GM12801 (cell line): Measurements from ENCODE around the gene LPAR3.

Experiments used
- TF ChIP-seq, protein P1 (sequence below): IDR thresholded peaks from one replicate; pipeline ENCODE4 v1.5.1; 2011; ENCODE audit warnings: control low read depth; ENCODE audit not compliant: insufficient read length; ENCODE audit errors: extremely low read depth

LPAR3 gene

DNA sequence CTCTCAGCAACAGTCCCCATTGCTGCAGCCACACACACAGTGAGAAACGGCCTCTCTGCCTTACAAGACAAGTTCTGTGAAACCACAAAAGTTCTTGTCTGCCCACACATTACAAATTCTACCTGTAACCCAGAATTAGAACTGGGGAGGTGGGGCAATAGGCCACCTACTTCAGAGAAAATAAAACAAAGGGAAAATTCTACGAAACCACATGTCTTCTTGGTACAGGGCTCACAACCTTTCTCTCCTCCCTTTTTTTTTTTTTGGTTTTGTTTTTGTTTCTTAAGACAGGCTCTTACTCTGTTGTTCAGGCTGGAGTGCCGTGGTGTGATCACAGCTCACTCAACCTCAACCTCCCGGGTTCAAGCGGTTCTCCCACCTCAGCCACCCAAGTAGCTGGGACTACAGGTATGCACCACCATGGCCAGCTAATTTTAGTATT, 30.2 kb downstream of the LPAR3 start:
- TF ChIP-seq, protein P1, sequence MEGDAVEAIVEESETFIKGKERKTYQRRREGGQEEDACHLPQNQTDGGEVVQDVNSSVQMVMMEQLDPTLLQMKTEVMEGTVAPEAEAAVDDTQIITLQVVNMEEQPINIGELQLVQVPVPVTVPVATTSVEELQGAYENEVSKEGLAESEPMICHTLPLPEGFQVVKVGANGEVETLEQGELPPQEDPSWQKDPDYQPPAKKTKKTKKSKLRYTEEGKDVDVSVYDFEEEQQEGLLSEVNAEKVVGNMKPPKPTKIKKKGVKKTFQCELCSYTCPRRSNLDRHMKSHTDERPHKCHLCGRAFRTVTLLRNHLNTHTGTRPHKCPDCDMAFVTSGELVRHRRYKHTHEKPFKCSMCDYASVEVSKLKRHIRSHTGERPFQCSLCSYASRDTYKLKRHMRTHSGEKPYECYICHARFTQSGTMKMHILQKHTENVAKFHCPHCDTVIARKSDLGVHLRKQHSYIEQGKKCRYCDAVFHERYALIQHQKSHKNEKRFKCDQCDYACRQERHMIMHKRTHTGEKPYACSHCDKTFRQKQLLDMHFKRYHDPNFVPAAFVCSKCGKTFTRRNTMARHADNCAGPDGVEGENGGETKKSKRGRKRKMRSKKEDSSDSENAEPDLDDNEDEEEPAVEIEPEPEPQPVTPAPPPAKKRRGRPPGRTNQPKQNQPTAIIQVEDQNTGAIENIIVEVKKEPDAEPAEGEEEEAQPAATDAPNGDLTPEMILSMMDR: no peak

DNA sequence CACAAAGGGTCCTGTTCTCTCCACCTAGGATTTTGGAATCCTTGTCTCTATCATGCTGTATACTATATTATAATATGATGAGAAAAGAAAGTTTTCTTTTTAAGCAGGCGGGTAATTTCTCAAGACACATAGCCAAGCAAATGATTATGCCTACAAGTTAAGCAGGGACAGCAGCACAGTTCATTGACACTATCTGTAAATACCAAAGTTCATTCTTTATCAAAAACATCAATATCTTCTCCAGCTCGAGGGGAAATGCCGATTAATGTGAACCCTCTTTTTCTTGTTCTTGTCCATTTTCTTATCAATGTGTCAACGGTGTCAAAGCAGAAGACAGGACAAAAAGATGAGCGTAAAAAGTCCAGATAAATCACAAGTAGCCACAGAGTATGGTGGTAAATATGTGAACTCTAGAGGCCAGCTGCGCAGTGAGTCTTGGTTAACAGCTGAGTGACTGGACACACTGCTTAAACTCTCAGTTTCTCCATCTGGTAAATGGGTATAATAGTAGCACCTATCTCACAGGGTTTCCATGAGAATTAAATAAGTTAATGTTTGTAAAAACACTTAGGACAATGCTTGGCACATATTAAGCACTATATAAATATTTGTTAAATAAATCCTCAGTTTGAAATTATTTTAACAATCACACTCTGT, 30.9 kb downstream of the LPAR3 start:
- TF ChIP-seq, protein P1: no peak

DNA sequence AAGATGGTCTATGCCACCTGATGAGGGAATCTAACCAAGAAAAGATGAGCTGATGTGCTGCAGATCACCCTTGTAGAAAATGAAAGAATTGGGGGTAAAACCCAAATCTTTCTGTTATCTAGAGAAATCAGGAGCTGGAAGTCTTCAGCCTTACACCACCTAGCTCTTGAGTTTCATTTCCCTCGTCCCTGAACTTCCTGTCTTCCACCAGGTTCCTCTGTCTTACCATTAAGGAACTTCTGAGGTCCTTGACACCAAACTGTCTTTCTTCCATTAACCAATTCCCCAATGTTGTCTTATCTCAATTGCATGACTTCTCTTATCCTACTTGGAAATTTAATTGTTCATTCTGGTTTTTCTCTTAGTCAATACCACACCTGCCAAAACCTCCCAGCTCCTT, 31.5 kb downstream of the LPAR3 start:
- TF ChIP-seq, protein P1: no peak

DNA sequence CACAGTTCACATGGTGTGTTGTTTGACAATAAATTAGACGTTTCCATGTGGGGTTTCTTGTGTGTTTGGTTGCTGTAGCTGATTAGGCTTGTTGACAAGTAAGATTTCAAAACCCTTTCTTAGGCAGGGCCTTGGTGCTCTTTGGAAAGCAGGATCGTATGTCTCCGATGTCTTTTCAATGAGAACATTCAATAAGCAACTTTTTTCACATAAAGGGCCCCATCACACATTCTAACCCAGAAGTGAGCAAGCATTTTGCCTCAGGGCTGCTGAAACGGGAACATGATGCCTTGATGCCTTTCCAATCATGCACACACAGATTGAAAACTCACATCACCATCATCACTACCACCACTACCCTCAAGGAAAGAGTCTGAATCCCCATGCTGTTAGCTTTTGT, 33.1 kb downstream of the LPAR3 start:
- TF ChIP-seq, protein P1: no peak

DNA sequence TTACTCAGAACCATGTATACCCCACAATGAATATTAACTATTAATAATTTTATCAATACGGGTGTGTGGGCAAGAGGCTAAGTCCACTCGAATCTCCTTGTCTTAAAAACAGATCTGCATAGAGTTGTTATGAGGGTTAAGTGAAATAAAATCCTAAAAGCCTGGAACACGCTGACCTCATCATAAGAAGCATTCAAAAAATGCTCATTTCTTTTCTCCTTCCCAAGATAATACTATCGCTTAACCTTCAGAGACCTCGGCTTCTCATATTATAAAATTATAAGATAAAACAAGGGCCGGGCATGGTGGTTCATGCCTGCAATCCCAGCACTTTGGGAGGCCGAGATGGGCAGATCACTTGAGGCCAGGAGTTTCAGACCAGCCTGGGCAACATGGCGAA, 35.1 kb downstream of the LPAR3 start:
- TF ChIP-seq, protein P1: no peak

DNA sequence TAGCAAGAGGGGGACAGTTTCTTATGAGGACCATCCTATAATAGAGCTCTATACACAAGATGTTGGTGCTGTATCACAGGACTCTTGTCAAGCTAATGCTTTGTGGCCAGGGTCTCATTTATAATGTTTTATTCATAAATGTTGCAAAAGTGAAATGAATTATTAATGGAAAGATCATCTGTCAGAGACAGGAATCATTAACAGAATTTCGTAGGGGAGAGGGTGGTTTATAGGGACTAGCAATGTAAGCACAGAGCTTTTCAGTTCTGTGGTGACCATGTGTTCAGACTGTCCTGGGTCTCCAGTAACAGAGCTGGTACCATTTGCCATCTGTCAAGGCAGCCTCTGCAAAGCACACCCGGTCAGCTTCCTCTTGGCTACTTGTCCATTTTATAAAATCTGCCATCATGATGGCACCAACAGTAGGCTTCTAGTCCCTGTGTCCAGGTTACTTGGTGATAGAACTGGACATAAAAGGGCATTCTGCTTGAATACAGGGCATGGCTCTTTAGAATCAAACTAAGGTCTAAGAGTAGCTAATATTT, 36.2 kb downstream of the LPAR3 start:
- TF ChIP-seq, protein P1: no peak

DNA sequence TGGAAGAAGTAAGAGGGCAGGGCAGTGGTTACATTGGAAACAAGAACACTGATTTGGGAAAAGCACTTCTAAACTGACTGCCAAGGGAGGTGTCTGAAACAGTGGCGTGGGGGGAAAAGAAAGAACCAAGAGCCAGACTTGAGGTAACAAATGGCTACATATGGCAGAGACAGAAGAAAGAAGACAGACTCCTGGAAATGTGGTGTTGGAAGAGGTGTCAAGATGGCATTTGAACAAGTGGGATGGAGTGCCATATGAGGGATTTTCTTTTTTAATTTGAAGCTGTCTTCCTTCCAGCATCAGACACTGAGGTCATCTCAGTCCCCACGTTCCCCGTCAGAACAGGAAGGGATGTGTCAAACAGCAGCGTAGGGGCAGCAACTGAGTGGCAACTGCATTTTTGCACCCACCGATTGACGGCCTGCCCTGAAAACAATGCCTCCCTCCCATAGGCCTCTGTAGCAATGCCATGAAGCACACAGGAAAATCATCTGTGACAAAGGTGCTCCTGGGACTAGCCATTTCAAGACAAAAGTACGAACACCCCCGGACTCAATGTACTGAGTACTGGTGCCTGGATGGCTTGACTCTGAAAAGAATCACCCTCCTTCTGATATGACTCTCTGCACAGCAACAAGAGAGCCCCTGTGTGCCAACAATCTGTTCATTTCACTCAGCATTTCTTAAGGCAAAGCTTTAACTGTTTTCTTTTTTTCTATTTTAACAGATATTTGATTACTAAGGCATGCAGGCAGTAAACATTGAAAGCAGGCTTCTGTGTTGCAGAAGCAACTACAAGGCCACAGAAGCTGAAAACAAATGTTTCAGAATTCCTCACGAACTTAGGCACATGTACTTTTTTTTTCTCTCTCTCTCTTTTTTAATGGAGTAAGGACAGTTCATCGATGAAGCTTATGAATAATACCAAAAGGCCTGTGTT, 37.0 kb downstream of the LPAR3 start:
- TF ChIP-seq, protein P1: no peak
